ENCODE measurements around the gene DUSP14.
A peak's percentile ranks its signal among the peaks of the same experiment; 100 is the strongest.
"Not testable (repeated sequence)": the region's sequence is repeated elsewhere in the genome, so short reads cannot be mapped to it uniquely, and the experiment has no call there.

DUSP14 gene

GRCh38 chr17:37485938-37486570 lies 3.6 kb upstream of the DUSP14 start:
- no peak for DNase-seq

- peak in 1 of 2 experiments; percentile 22 for DNase-seq
These were observed 1.6 kb upstream of the DUSP14 start for GRCh38 chr17:37488009-37488604.

GRCh38 chr17:37488607-37489196 lies 989 bp upstream of the DUSP14 start:
- DNase-seq, result peak in 1 of 2 experiments; percentile 52

- DNase-seq, result peak; percentile 76 to 78
These were observed 414 bp downstream of the DUSP14 start for GRCh38 chr17:37490022-37490587.

GRCh38 chr17:37490638-37491614 lies 1.2 kb downstream of the DUSP14 start:
- no peak for DNase-seq

GRCh38 chr17:37492167-37492566 lies 2.5 kb downstream of the DUSP14 start:
- no peak for DNase-seq

- DNase-seq, result no peak
These were observed 3.7 kb downstream of the DUSP14 start for GRCh38 chr17:37493249-37494027.

GRCh38 chr17:37494401-37494831 lies 4.7 kb downstream of the DUSP14 start:
- DNase-seq, result no peak

GRCh38 chr17:37494971-37495370 lies 5.3 kb downstream of the DUSP14 start:
- DNase-seq, result no peak

GRCh38 chr17:37500378-37500777 lies 10.7 kb downstream of the DUSP14 start:
- DNase-seq, result no peak

GRCh38 chr17:37502009-37502936 lies 12.6 kb downstream of the DUSP14 start:
- DNase-seq, result no peak

GRCh38 chr17:37503148-37503547 lies 13.5 kb downstream of the DUSP14 start:
- DNase-seq, result no peak

- DNase-seq, result no peak
These were observed 15.6 kb downstream of the DUSP14 start for GRCh38 chr17:37505333-37505732.

- no peak for DNase-seq
These were observed 17.0 kb downstream of the DUSP14 start for GRCh38 chr17:37506678-37507077.

- no peak for DNase-seq
These were observed 17.4 kb downstream of the DUSP14 start for GRCh38 chr17:37507111-37507510.

GRCh38 chr17:37510056-37510455 lies 20.4 kb downstream of the DUSP14 start:
- no peak for DNase-seq

- DNase-seq, result not testable (repeated sequence)
These were observed 22.0 kb downstream of the DUSP14 start for GRCh38 chr17:37511642-37512041.

GRCh38 chr17:37512442-37513068 lies 22.9 kb downstream of the DUSP14 start:
- no peak for DNase-seq

GRCh38 chr17:37513711-37514110 lies 24.0 kb downstream of the DUSP14 start:
- DNase-seq, result no peak

GRCh38 chr17:37516127-37516571 lies 26.5 kb downstream of the DUSP14 start:
- no peak for DNase-seq
